Fibroblast of lung (primary cell): ENCODE data around the gene TPD52L2. TPM values are rescaled to one million over a fixed set of nuclear protein-coding genes. Genes with fewer than 3 reads are reported as not detected.
"Not testable (repeated sequence)": the region's sequence is repeated elsewhere in the genome, so short reads cannot be mapped to it uniquely, and the experiment has no call there.

ENCODE experiments used
- DNase-seq, 2 donors: peaks; one replicate each; pipeline versions ENCODE4 v3.0.0 to v3.0.0-alpha.2; 2010; ENCODE audit warnings: low read depth in 2 of 2
- H2AFZ ChIP-seq: 2 replicates; pipeline ENCODE4 v1.5.1; 2012; ENCODE audit warnings: low read length, control low read depth, inconsistent platforms
- H3K27ac ChIP-seq: 2 replicates; pipeline ENCODE4 v1.5.1; 2011; ENCODE audit warnings: low read length, control low read depth; ENCODE audit not compliant: insufficient read depth
- H3K27me3 ChIP-seq: 2 replicates; pipeline ENCODE4 v1.5.1; 2011; ENCODE audit warnings: mild to moderate bottlenecking, low read length; ENCODE audit not compliant: control insufficient read depth, insufficient read depth
- H3K36me3 ChIP-seq: 2 replicates; pipeline ENCODE4 v1.5.1; 2011; ENCODE audit warnings: low read length; ENCODE audit not compliant: control insufficient read depth, insufficient read depth
- H3K4me1 ChIP-seq: 2 replicates; pipeline ENCODE4 v1.5.1; 2011; ENCODE audit warnings: low read length; ENCODE audit not compliant: control insufficient read depth, insufficient read depth; ENCODE audit errors: extremely low read depth
- H3K4me2 ChIP-seq: 2 replicates; pipeline ENCODE4 v1.5.1; 2011; ENCODE audit warnings: low read length, control low read depth; ENCODE audit not compliant: insufficient read depth; ENCODE audit errors: extremely low read depth
- H3K4me3 ChIP-seq, 4 experiments: fragments of 200-600 bp in 1 of 4; sonication (generic) in 1 of 4; replicated peaks in 1 of 4; 2 replicates each; pipeline ENCODE4 v1.5.1; 2011 to 2016; ENCODE audit warnings: low read length in 4 of 4, low read depth in 3 of 4, mild to moderate bottlenecking in 3 of 4, control low read depth in 2 of 4, inconsistent platforms in 1 of 4, mixed read lengths in 1 of 4; ENCODE audit not compliant: insufficient read depth in 1 of 4; ENCODE audit errors: control extremely low read depth in 1 of 4
- H3K79me2 ChIP-seq: 2 replicates; pipeline ENCODE4 v1.5.1; 2012; ENCODE audit warnings: mild to moderate bottlenecking, low read length, inconsistent platforms; ENCODE audit not compliant: control insufficient read depth, insufficient read depth
- H3K9ac ChIP-seq: 2 replicates; pipeline ENCODE4 v1.5.1; 2011; ENCODE audit warnings: mild to moderate bottlenecking, low read length, control low read depth; ENCODE audit not compliant: insufficient read depth
- H3K9me3 ChIP-seq: 2 replicates; pipeline ENCODE4 v1.5.1; 2012; ENCODE audit warnings: low read depth, low read length; ENCODE audit not compliant: control insufficient read depth, insufficient read depth
- H4K20me1 ChIP-seq: 2 replicates; pipeline ENCODE4 v1.5.1; 2011; ENCODE audit warnings: low read length; ENCODE audit not compliant: control insufficient read depth, insufficient read depth; ENCODE audit errors: extremely low read depth
- CTCF ChIP-seq, 2 donors: IDR thresholded peaks in 1 of 2; conservative IDR thresholded peaks in 1 of 2; 1 replicate in 1 of 2; 2 replicates in 1 of 2; pipeline ENCODE4 v1.5.1; 2011 to 2012; ENCODE audit warnings: low read length in 2 of 2, control low read depth in 1 of 2, inconsistent platforms in 1 of 2, low read depth in 1 of 2, mild to moderate bottlenecking in 1 of 2
- EZH2 ChIP-seq: IDR thresholded peaks from 2 replicates; pipeline ENCODE4 v1.5.1; 2012; ENCODE audit warnings: low read length, control low read depth, mild to moderate bottlenecking; ENCODE audit errors: missing control alignments
- polyA plus RNA-seq, 2 donors: library from polyadenylated mRNA; depleted of rRNA in 1 of 2; stranded (reverse) in 1 of 2; unstranded in 1 of 2; fragments of >200 nt; gene quantifications; 2 replicates each; pipeline ENCODE4 v1.2.1, GENCODE V29; 2011 to 2012; ENCODE audit warnings: missing spikeins in 1 of 2
- total RNA-seq: library from RNA; depleted of rRNA; stranded (reverse); fragments of >200 nt; gene quantifications from 2 replicates; pipeline ENCODE4 v1.2.1, GENCODE V29; 2014

Gene TPD52L2
- total and polyA plus RNA-seq, 2 donors (not counting 1 experiment from before 2014, with no cell fraction given), result 123 to 212 TPM

GRCh38 chr20:63915471-63915870 is 50.4 kb downstream of the TPD52L2 start:
- peaks cover 2% of the 10 kb centered on the region for H3K36me3 ChIP-seq
- H2AFZ ChIP-seq, result no peak overlapping the region
- no peak overlapping the region for H3K4me3 ChIP-seq
- H3K79me2 ChIP-seq, result peaks cover 60% of the 10 kb centered on the region
- no peaks in the 10 kb centered on the region for H4K20me1 ChIP-seq
- no peak overlapping the region for H3K9ac ChIP-seq
- TF ChIP-seq EZH2 (no peak), CTCF (conservative IDR thresholded peaks at IDR 0.05 in 1 of 2, IDR thresholded peaks at IDR 0.05 in 1 of 2; ENCODE audit: low read depth in 1 of 2, low read length in 2 of 2) (no peak)
- no peak overlapping the region for H3K4me2 ChIP-seq
- no peaks in the 10 kb centered on the region for H3K9me3 ChIP-seq
- DNase-seq, result no peak
- no peak overlapping the region for H3K27ac ChIP-seq
- H3K4me1 ChIP-seq, result no peaks in the 10 kb centered on the region
- H3K27me3 ChIP-seq, result no peaks in the 10 kb centered on the region

- H3K9ac ChIP-seq, H2AFZ ChIP-seq, H3K27ac ChIP-seq, H3K4me1 ChIP-seq, H4K20me1 ChIP-seq, H3K36me3 ChIP-seq, H3K4me2 ChIP-seq, H3K9me3 ChIP-seq, H3K4me3 ChIP-seq, H3K27me3 ChIP-seq: not testable (repeated sequence)
- peaks cover 51% of the 10 kb centered on the region for H3K79me2 ChIP-seq
- peak in 1 of 2 donors; percentile 50 for DNase-seq
Observed at GRCh38 chr20:63916371-63916939, 51.4 kb downstream of the TPD52L2 start.

- no peak overlapping the region for H3K4me3 ChIP-seq
- TF ChIP-seq CTCF (conservative IDR thresholded peaks at IDR 0.05 in 1 of 2, IDR thresholded peaks at IDR 0.05 in 1 of 2; ENCODE audit: low read depth in 1 of 2, low read length in 2 of 2) (no peak), EZH2 (no peak)
- no peaks in the 10 kb centered on the region for H4K20me1 ChIP-seq
- H3K27ac ChIP-seq, result no peak overlapping the region
- no peaks in the 10 kb centered on the region for H3K4me1 ChIP-seq
- DNase-seq, result peak in 1 of 2 donors; percentile 17
- H3K4me2 ChIP-seq, result no peak overlapping the region
- peaks cover 43% of the 10 kb centered on the region for H3K79me2 ChIP-seq
- H3K27me3 ChIP-seq, result no peaks in the 10 kb centered on the region
- no peak overlapping the region for H2AFZ ChIP-seq
- no peak overlapping the region for H3K9ac ChIP-seq
- H3K36me3 ChIP-seq, result peaks cover 2% of the 10 kb centered on the region
- H3K9me3 ChIP-seq, result no peaks in the 10 kb centered on the region
Observed at GRCh38 chr20:63917811-63918210, 52.7 kb downstream of the TPD52L2 start.
